ENCODE results near the gene RAB19. TPM values are rescaled to one million over a fixed set of nuclear protein-coding genes. Genes with fewer than 3 reads are reported as not detected.

Gene RAB19
- total and polyA plus RNA-seq, 2 donors (not counting 1 experiment from before 2014, with no cell fraction given) = 0.37 to 1.1 TPM

GRCh38 chr7:140423501-140423900 is 19.6 kb downstream of the RAB19 start:
- Histone ChIP-seq H2AFZ (ENCODE audit: insufficient read depth, low read depth, low read length, poor library complexity, severe bottlenecking) (no peak overlapping the region), H3K4me3 (ENCODE audit: control extremely low read depth in 1 of 5, extremely low read depth in 1 of 5, insufficient read depth in 1 of 5, low read depth in 2 of 5, low read length in 4 of 5) (no peak overlapping the region), H3K27me3 (replicated peaks in 1 of 4; ENCODE audit: control extremely low read depth in 1 of 4, control insufficient read depth in 3 of 4, insufficient read depth in 4 of 4, low read length in 3 of 4) (no peaks in the 10 kb centered on the region), H4K20me1 (ENCODE audit: control insufficient read depth, insufficient read depth, low read length, poor library complexity, severe bottlenecking) (no peaks in the 10 kb centered on the region), H3K27ac (ENCODE audit: low read length in 2 of 2) (no peak overlapping the region), H3K79me2 (ENCODE audit: control insufficient read depth, insufficient read depth, low read length) (no peaks in the 10 kb centered on the region), H3K9ac (ENCODE audit: low read length) (no peak overlapping the region), H3K4me2 (replicated peaks; ENCODE audit: low read depth, low read length, poor library complexity, severe bottlenecking) (no peak overlapping the region), H3K9me3 (ENCODE audit: control extremely low read depth in 1 of 3, control insufficient read depth in 2 of 3, insufficient read depth in 1 of 3, low read length in 2 of 3) (no peaks in the 10 kb centered on the region), H3K36me3 (replicated peaks in 1 of 2; ENCODE audit: control extremely low read depth in 1 of 2, control insufficient read depth in 1 of 2, extremely low read depth in 1 of 2, insufficient read depth in 2 of 2, low read length in 1 of 2) (no peaks in the 10 kb centered on the region), H3K4me1 (ENCODE audit: control insufficient read depth in 2 of 2, insufficient read depth in 2 of 2, low read length in 2 of 2) (no peaks in the 10 kb centered on the region)
- TF ChIP-seq EZH2 (IDR thresholded peaks at IDR 0.05; ENCODE audit: borderline replicate concordance, insufficient read depth, low read depth, low read length, poor library complexity, severe bottlenecking) = no peak
- TF ChIP-seq, protein P1, sequence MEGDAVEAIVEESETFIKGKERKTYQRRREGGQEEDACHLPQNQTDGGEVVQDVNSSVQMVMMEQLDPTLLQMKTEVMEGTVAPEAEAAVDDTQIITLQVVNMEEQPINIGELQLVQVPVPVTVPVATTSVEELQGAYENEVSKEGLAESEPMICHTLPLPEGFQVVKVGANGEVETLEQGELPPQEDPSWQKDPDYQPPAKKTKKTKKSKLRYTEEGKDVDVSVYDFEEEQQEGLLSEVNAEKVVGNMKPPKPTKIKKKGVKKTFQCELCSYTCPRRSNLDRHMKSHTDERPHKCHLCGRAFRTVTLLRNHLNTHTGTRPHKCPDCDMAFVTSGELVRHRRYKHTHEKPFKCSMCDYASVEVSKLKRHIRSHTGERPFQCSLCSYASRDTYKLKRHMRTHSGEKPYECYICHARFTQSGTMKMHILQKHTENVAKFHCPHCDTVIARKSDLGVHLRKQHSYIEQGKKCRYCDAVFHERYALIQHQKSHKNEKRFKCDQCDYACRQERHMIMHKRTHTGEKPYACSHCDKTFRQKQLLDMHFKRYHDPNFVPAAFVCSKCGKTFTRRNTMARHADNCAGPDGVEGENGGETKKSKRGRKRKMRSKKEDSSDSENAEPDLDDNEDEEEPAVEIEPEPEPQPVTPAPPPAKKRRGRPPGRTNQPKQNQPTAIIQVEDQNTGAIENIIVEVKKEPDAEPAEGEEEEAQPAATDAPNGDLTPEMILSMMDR (IDR thresholded peaks at IDR 0.05) = no peak
- H3K9me3 Mint-ChIP-seq (ENCODE audit: insufficient read depth) = no peaks in the 10 kb centered on the region
- ChIA-PET POLR2A (no interaction called here), CTCF (interaction anchor here (0.7 kb wide), 1 partner anchor 159 kb away, joined by 3 read pairs; no protein-coding TSS in a partner anchor)
- intact Hi-C loops (cut with micrococcal nuclease) = no loop called here
- no peaks in the 10 kb centered on the region for H3K4me1 Mint-ChIP-seq
- ATAC-seq (ENCODE audit: low read depth) = no peak
- no CpG with 5 or more reads among the region's 3 CpGs for WGBS (ENCODE audit: insufficient coverage)
- no peak overlapping the region for H3K27ac Mint-ChIP-seq
- DNase-seq = no peak
- no peaks in the 10 kb centered on the region for H3K27me3 Mint-ChIP-seq
- no peak overlapping the region for H3K4me3 Mint-ChIP-seq

DNA sequence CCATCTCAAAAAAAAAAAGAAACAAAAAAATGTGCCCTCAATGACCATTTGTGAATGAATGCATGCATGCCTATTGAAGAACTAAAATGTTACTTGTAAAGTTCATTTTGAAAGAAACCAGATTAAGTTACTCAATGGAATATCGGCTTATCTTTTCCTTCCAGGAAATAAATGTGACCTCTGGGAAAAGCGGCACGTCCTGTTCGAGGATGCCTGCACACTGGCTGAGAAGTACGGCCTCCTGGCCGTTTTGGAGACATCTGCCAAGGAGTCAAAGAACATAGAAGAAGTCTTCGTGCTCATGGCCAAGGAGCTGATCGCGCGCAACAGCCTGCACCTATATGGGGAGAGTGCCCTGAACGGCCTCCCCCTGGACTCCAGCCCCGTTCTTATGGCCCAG is 21.9 kb downstream of the RAB19 start:
- no peaks in the 10 kb centered on the region for H3K9me3 ChIP-seq (ENCODE audit: control extremely low read depth in 1 of 3, control insufficient read depth in 2 of 3, insufficient read depth in 1 of 3, low read length in 2 of 3)
- no peaks in the 10 kb centered on the region for H3K4me1 ChIP-seq (ENCODE audit: control insufficient read depth in 2 of 2, insufficient read depth in 2 of 2, low read length in 2 of 2)
- DNase-seq = no peak
- H3K36me3 ChIP-seq (replicated peaks in 1 of 2; ENCODE audit: control extremely low read depth in 1 of 2, control insufficient read depth in 1 of 2, extremely low read depth in 1 of 2, insufficient read depth in 2 of 2, low read length in 1 of 2) = no peaks in the 10 kb centered on the region
- H3K4me3 Mint-ChIP-seq = no peak overlapping the region
- POLR2A ChIA-PET = no interaction called here
- H3K9me3 Mint-ChIP-seq (ENCODE audit: insufficient read depth) = no peaks in the 10 kb centered on the region
- H3K27ac ChIP-seq (ENCODE audit: low read length in 2 of 2) = no peak overlapping the region
- H3K79me2 ChIP-seq (ENCODE audit: control insufficient read depth, insufficient read depth, low read length) = no peaks in the 10 kb centered on the region
- H3K9ac ChIP-seq (ENCODE audit: low read length) = no peak overlapping the region
- WGBS (ENCODE audit: insufficient coverage) = 90% methylated on average over 11 of the region's 12 CpGs
- H3K4me2 ChIP-seq (replicated peaks; ENCODE audit: low read depth, low read length, poor library complexity, severe bottlenecking) = no peak overlapping the region
- TF ChIP-seq EZH2 (IDR thresholded peaks at IDR 0.05; ENCODE audit: borderline replicate concordance, insufficient read depth, low read depth, low read length, poor library complexity, severe bottlenecking) = no peak
- TF ChIP-seq, protein P1 (IDR thresholded peaks at IDR 0.05) = no peak
- ATAC-seq (ENCODE audit: low read depth) = no peak
- H3K27ac Mint-ChIP-seq = no peak overlapping the region
- H3K27me3 ChIP-seq (replicated peaks in 1 of 4; ENCODE audit: control extremely low read depth in 1 of 4, control insufficient read depth in 3 of 4, insufficient read depth in 4 of 4, low read length in 3 of 4) = no peaks in the 10 kb centered on the region
- CTCF ChIA-PET = no interaction called here
- no peak overlapping the region for H3K4me3 ChIP-seq (ENCODE audit: control extremely low read depth in 1 of 5, extremely low read depth in 1 of 5, insufficient read depth in 1 of 5, low read depth in 2 of 5, low read length in 4 of 5)
- H4K20me1 ChIP-seq (ENCODE audit: control insufficient read depth, insufficient read depth, low read length, poor library complexity, severe bottlenecking) = no peaks in the 10 kb centered on the region
- H3K27me3 Mint-ChIP-seq = no peaks in the 10 kb centered on the region
- intact Hi-C loops (cut with micrococcal nuclease) = no loop called here
- H3K4me1 Mint-ChIP-seq = no peaks in the 10 kb centered on the region
- H2AFZ ChIP-seq (ENCODE audit: insufficient read depth, low read depth, low read length, poor library complexity, severe bottlenecking) = no peak overlapping the region
